HepG2 (cell line): ENCODE data around the gene PBX2. TPM values are rescaled to one million over a fixed set of nuclear protein-coding genes. Genes with fewer than 3 reads are reported as not detected.

Experiments used
- ATAC-seq: fragments of 200-7000 bp; cut with Tn5 transposase; 3 replicates; pipeline ENCODE4 v1.9.1; 2020; ENCODE audit warnings: mild to moderate bottlenecking, moderate library complexity
- BruUV-seq: library from RNA; stranded (reverse); fragments of 400-500 nt; replicated peaks from 2 replicates; lab custom pipeline; 2021; lab: Mats Ljungman, UMichigan
- CTCF ChIA-PET: fragments of 300-600 bp; formaldehyde crosslinking; extraction: SDS; loops from one replicate; lab custom pipeline; 2021; ENCODE audit warnings: low total read pairs, inconsistent platforms, low intra/inter-chr PET ratio; lab: Yijun Ruan, JAX
- POLR2A ChIA-PET: fragments of 350-600 bp; sonication (Branson Sonifier 250); formaldehyde crosslinking; loops from one replicate; lab custom pipeline; 2020; ENCODE audit warnings: antibody characterized with exemption, inconsistent platforms; lab: Yijun Ruan, JAX
- DNase-seq: peaks from one replicate; pipeline ENCODE4 v3.0.0-alpha.2; 2015; ENCODE audit warnings: low spot score
- FAIRE-seq: peaks from 3 replicates; lab custom pipeline; 2011; peaks lifted over from hg19 to GRCh38; lab: Jason Lieb, UNC
- H2AFZ ChIP-seq: one replicate; pipeline ENCODE4 v1.6.1; 2011; ENCODE audit warnings: low read length, inconsistent platforms
- H3K27ac ChIP-seq: fragments of 300-600 bp; 3 replicates; pipeline ENCODE4 v1.8.0; 2011; ENCODE audit warnings: mixed run types, mild to moderate bottlenecking, mixed read lengths, low read length, inconsistent platforms; ENCODE audit not compliant: insufficient read depth; ENCODE audit errors: extremely low read length
- H3K27me3 ChIP-seq, 2 experiments: fragments of 200-600 bp in 1 of 2; 2 replicates in 1 of 2; 3 replicates in 1 of 2; pipeline versions ENCODE4 v1.6.0 to v1.8.0; 2011; ENCODE audit warnings: low read length in 2 of 2, mild to moderate bottlenecking in 2 of 2, moderate library complexity in 2 of 2, inconsistent platforms in 1 of 2; ENCODE audit not compliant: insufficient read depth in 2 of 2, control insufficient read depth in 1 of 2
- H3K36me3 ChIP-seq, 2 experiments: fragments of 200-600 bp in 1 of 2; replicated peaks in 1 of 2; 2 replicates in 1 of 2; 3 replicates in 1 of 2; pipeline versions ENCODE4 v1.5.1 to v1.8.0; 2011; ENCODE audit warnings: low read length in 2 of 2, inconsistent platforms in 1 of 2; ENCODE audit not compliant: insufficient read depth in 2 of 2, control insufficient read depth in 1 of 2
- H3K4me1 ChIP-seq: 2 replicates; pipeline ENCODE4 v1.5.1; 2012; ENCODE audit warnings: low read length, inconsistent platforms; ENCODE audit not compliant: insufficient read depth
- H3K4me2 ChIP-seq: 2 replicates; pipeline ENCODE4 v1.6.0; 2011; ENCODE audit warnings: low read depth, low read length, inconsistent platforms
- H3K4me3 ChIP-seq, 3 experiments: fragments of 200-600 bp in 1 of 3; sonication (generic), shearing (Covaris generic) in 1 of 3; replicated peaks in 1 of 3; 2 replicates each; pipeline ENCODE4 v1.5.1; 2011 to 2016; ENCODE audit warnings: low read length in 3 of 3, inconsistent platforms in 2 of 3, low read depth in 2 of 3, mild to moderate bottlenecking in 2 of 3, control low read depth in 1 of 3, mixed read lengths in 1 of 3; ENCODE audit not compliant: insufficient read depth in 1 of 3
- H3K79me2 ChIP-seq: one replicate; pipeline ENCODE4 v1.6.1; 2011; ENCODE audit warnings: low read length, inconsistent platforms; ENCODE audit not compliant: insufficient read depth
- H3K9ac ChIP-seq: 2 replicates; pipeline ENCODE4 v1.6.0; 2011; ENCODE audit warnings: mild to moderate bottlenecking, low read depth, low read length, inconsistent platforms; ENCODE audit not compliant: insufficient read depth
- H3K9me3 ChIP-seq: 2 replicates; pipeline ENCODE4 v1.5.1; 2012; ENCODE audit warnings: mild to moderate bottlenecking, low read length
- H4K20me1 ChIP-seq: 2 replicates; pipeline ENCODE4 v1.6.0; 2011; ENCODE audit warnings: inconsistent platforms, mild to moderate bottlenecking, low read length, moderate library complexity; ENCODE audit not compliant: insufficient read depth
- AGO2 ChIP-seq: fragments of 200-400 bp; formaldehyde crosslinking; optimal IDR thresholded peaks from 2 replicates; pipeline ENCODE3; 2017; ENCODE audit warnings: mild to moderate bottlenecking, low read depth, low read length, moderate library complexity
- CEBPG ChIP-seq: IDR thresholded peaks from 2 replicates; pipeline ENCODE4 v1.6.1; 2016
- HNRNPH1 ChIP-seq: fragments of 200-400 bp; formaldehyde crosslinking; optimal IDR thresholded peaks from 2 replicates; pipeline ENCODE3; 2017; ENCODE audit warnings: mild to moderate bottlenecking, low read depth, low read length
- NPAS2 ChIP-seq: sonication (generic); formaldehyde crosslinking; IDR thresholded peaks from 2 replicates; pipeline ENCODE4 v1.8.0; 2022; ENCODE audit warnings: mild to moderate bottlenecking, missing genetic modification reagents, borderline replicate concordance
- NR2F1 ChIP-seq, 2 experiments: fragments of 450-650 bp in 1 of 2; formaldehyde crosslinking in 1 of 2; IDR thresholded peaks; 2 replicates each; pipeline versions ENCODE4 v1.5.0 to v1.6.1; 2016 to 2020; ENCODE audit warnings: mild to moderate bottlenecking in 1 of 2, missing compliant biosample characterization in 1 of 2, missing genetic modification reagents in 1 of 2, moderate library complexity in 1 of 2
- PITX1 ChIP-seq: sonication (generic); formaldehyde crosslinking; IDR thresholded peaks from 2 replicates; pipeline ENCODE4 v1.5.1; 2020; ENCODE audit warnings: mild to moderate bottlenecking, missing genetic modification reagents
- POLR2A ChIP-seq, 2 experiments: IDR thresholded peaks; 2 replicates each; pipeline ENCODE4 v1.6.1; 2011; ENCODE audit warnings: low read depth in 2 of 2, low read length in 2 of 2, mild to moderate bottlenecking in 1 of 2, moderate library complexity in 1 of 2; ENCODE audit not compliant: insufficient read depth in 1 of 2
- RXRA ChIP-seq: sonication (generic); formaldehyde crosslinking; IDR thresholded peaks from 2 replicates; pipeline ENCODE4 v1.5.1; 2020; ENCODE audit warnings: missing genetic modification reagents
- TMF1 ChIP-seq: sonication (generic); formaldehyde crosslinking; IDR thresholded peaks from 2 replicates; pipeline ENCODE4 v1.8.1; 2022; ENCODE audit warnings: low read depth, missing genetic modification reagents
- ZNF30 ChIP-seq: sonication (generic); formaldehyde crosslinking; IDR thresholded peaks from 2 replicates; pipeline ENCODE4 v1.5.0; 2020; ENCODE audit warnings: mild to moderate bottlenecking, missing genetic modification reagents
- ZNF446 ChIP-seq: sonication (generic); formaldehyde crosslinking; IDR thresholded peaks from 2 replicates; pipeline ENCODE4 v1.5.0; 2020; ENCODE audit warnings: mild to moderate bottlenecking, missing genetic modification reagents
- WGBS: methylation state at CpG from one replicate; pipeline ENCODE4 v1.1.6; 2017; ENCODE audit warnings: low lambda C conversion rate; 5-methylcytosine and 5-hydroxymethylcytosine counted together
- in situ Hi-C: cut with HindIII; loops from 2 replicates; pipeline ENCODE4 v1.10.0; 2017; ENCODE audit warnings: low pct_unique_long_range_greater_than_20kb; ENCODE audit not compliant: extremely low pct_ligation_motif_present
- intact Hi-C: fragments of 100-400 bp; cut with micrococcal nuclease; formaldehyde crosslinking; loops from one replicate; pipeline ENCODE4 v1.10.0; 2022; ENCODE audit not compliant: unreplicated experiment
- polyA plus RNA-seq, 8 experiments: library from polyadenylated mRNA; depleted of rRNA in 3 of 8; stranded (reverse) in 7 of 8; unstranded in 1 of 8; fragments of >200 nt; fragmentation: Illumina TruSeq in 4 of 8; extraction: Trizol in 4 of 8; gene quantifications; 2 replicates each; pipeline versions ENCODE4 v1.2.1 to v1.2.3, GENCODE V29; 2011 to 2016; ENCODE audit warnings: low read depth in 4 of 8, missing spikeins in 1 of 8, mixed read lengths in 1 of 8; ENCODE audit not compliant: insufficient read depth in 1 of 8
- total RNA-seq, 5 experiments: library from RNA; depleted of rRNA; stranded (reverse); fragments of >200 nt; fragmentation: Illumina TruSeq; extraction: Trizol; gene quantifications; 2 replicates each; pipeline ENCODE4 v1.2.3, GENCODE V29; 2016; ENCODE audit warnings: low read depth in 1 of 5
- TF ChIP-seq, protein P1 (sequence below): sonication (generic); formaldehyde crosslinking; IDR thresholded peaks from 2 replicates; pipeline ENCODE4 v1.5.0; 2020; ENCODE audit warnings: missing genetic modification reagents
- TF ChIP-seq, protein P2 (sequence below): sonication (generic); formaldehyde crosslinking; IDR thresholded peaks from 2 replicates; pipeline ENCODE4 v1.5.1; 2020; ENCODE audit warnings: mild to moderate bottlenecking, missing genetic modification reagents, moderate library complexity

PBX2 gene
- total and polyA plus RNA-seq, 2 of the 13 experiments (the other 11 are each of a cell fraction or from before 2014, with no cell fraction given) = 42.3 to 77.8 TPM

DNA sequence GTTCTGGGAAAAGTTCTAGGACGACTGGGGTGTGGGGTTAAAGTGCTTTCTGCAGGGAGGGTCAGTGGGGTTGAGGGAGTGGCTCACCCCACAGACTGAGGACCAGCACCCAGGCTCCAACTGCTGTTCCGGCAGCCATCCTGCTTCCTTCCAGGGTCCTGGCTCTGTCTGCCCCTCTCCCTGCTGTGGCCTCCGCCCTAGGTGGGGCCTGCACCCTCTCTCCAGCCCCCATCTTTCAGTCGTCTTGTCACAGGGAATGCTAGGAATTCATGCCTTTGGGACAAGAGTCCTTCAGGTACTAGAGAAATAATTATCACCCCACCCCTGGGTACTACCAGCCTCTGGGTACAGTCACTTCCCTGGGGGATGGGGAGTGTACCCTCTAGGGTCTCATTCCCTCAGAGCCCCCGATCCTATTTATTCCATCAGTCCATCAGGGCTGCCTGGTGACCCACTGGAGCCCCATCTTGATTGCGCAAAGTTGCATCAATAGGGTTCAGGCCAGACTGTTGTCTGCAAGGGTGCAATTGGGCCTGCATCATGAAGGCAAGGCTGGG, 5.8 kb downstream of the PBX2 start, which contains the start of gene AGER (continued):
- TF ChIP-seq HNRNPH1 (peak; percentile 59), TMF1 (CRISPR knock-in tag) (no peak), CEBPG (peak; percentile 81)

DNA sequence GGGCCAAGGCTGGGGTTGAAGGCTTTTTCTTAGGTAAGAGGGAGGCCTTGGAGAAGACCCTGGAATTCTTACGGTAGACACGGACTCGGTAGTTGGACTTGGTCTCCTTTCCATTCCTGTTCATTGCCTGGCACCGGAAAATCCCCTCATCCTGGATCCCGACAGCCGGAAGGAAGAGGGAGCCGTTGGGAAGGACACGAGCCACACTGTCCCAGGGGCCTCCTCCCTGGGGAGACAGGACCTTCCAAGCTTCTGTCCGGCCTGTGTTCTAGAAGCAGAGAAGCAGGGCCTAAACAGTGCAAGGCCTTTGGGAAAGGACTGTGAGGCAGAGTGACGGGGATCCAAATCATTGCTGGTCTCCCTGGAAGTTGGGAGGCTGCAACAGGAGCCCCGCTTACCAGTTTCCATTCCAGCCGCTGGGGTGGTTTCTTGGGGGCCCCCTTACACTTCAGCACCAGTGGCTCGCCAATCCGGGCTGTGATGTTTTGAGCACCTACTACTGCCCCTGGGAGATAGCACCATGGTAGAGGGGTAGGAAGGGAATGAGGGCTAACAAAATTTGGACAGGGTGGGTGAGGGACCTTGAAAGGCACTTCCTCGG, 6.4 kb downstream of the PBX2 start:
- no peak overlapping the region for H3K4me2 ChIP-seq
- CTCF ChIA-PET = no interaction called here
- H3K4me3 ChIP-seq = no peak overlapping the region
- H3K27ac ChIP-seq = no peak overlapping the region
- no peak for DNase-seq
- H3K27me3 ChIP-seq = no peaks in the 10 kb centered on the region
- in situ Hi-C loops (no loop called here), intact Hi-C loops (no loop called here)
- no peaks in the 10 kb centered on the region for H3K9me3 ChIP-seq
- TF ChIP-seq, protein P1, sequence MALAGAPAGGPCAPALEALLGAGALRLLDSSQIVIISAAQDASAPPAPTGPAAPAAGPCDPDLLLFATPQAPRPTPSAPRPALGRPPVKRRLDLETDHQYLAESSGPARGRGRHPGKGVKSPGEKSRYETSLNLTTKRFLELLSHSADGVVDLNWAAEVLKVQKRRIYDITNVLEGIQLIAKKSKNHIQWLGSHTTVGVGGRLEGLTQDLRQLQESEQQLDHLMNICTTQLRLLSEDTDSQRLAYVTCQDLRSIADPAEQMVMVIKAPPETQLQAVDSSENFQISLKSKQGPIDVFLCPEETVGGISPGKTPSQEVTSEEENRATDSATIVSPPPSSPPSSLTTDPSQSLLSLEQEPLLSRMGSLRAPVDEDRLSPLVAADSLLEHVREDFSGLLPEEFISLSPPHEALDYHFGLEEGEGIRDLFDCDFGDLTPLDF (CRISPR knock-in tag) = no peak
- TF ChIP-seq ZNF30 (CRISPR knock-in tag) (no peak), POLR2A (IDR thresholded peaks at IDR 0.05; ENCODE audit: insufficient read depth in 1 of 2, low read depth in 2 of 2, low read length in 2 of 2) (0 out of 4 replicates have a peak, but pooled peaks of 1 of the 2 experiments have one; percentile 3), AGO2 (peak; percentile 79), NPAS2 (CRISPR knock-in tag) (no peak), ZNF446 (CRISPR knock-in tag) (0 out of 2 replicates have a peak, but pooled peaks have one; percentile 9), RXRA (CRISPR knock-in tag) (0 out of 2 replicates have a peak, but pooled peaks have one; percentile 2), NR2F1 (CRISPR knock-in tag; IDR thresholded peaks at IDR 0.05) (no peak), PITX1 (CRISPR knock-in tag) (no peak)
- TF ChIP-seq, protein P2, sequence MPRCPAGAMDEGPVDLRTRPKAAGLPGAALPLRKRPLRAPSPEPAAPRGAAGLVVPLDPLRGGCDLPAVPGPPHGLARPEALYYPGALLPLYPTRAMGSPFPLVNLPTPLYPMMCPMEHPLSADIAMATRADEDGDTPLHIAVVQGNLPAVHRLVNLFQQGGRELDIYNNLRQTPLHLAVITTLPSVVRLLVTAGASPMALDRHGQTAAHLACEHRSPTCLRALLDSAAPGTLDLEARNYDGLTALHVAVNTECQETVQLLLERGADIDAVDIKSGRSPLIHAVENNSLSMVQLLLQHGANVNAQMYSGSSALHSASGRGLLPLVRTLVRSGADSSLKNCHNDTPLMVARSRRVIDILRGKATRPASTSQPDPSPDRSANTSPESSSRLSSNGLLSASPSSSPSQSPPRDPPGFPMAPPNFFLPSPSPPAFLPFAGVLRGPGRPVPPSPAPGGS (CRISPR knock-in tag) = no peak
- peaks cover 19% of the 10 kb centered on the region for H3K79me2 ChIP-seq
- H4K20me1 ChIP-seq = no peaks in the 10 kb centered on the region
- POLR2A ChIA-PET = interaction anchor here (0.6 to 2.4 kb wide), 3 partner anchors 9 to 47 kb away, joined by 3 to 18 read pairs (median 8); partner anchors contain the start of gene GPSM3
- peaks cover 27 to 50% of the 10 kb centered on the region in 2 experiments for H3K36me3 ChIP-seq
- H3K9ac ChIP-seq = no peak overlapping the region
- no peak for FAIRE-seq
- H3K4me1 ChIP-seq = peaks cover 20% of the 10 kb centered on the region
- H2AFZ ChIP-seq = no peak overlapping the region
- 95% methylated on average over 14 of the region's 15 CpGs for WGBS
- no peak for ATAC-seq
- no TSS peak for BruUV-seq
